ENCODE measurements around the gene IDH3A.

- no peak for TF ChIP-seq CTCF (IDR thresholded peaks at IDR 0.05; ENCODE audit: low read depth, low read length, poor library complexity, severe bottlenecking)
- no peak for TF ChIP-seq EZH2phosphoT487 (IDR thresholded peaks at IDR 0.05; ENCODE audit: borderline replicate concordance, low read length)
Measured at GRCh38 chr15:78133801-78134200, 15.4 kb upstream of the IDH3A start.
